Glomerular visceral epithelial cell (primary cell): ENCODE measurements around the gene PYY.
"Not testable (repeated sequence)": the region's sequence is repeated elsewhere in the genome, so short reads cannot be mapped to it uniquely, and the experiment has no call there.

Experiments
- DNase-seq: peaks from one replicate; pipeline ENCODE4 v3.0.0-alpha.2; 2016; ENCODE audit errors: extremely low spot score

PYY gene

DNA sequence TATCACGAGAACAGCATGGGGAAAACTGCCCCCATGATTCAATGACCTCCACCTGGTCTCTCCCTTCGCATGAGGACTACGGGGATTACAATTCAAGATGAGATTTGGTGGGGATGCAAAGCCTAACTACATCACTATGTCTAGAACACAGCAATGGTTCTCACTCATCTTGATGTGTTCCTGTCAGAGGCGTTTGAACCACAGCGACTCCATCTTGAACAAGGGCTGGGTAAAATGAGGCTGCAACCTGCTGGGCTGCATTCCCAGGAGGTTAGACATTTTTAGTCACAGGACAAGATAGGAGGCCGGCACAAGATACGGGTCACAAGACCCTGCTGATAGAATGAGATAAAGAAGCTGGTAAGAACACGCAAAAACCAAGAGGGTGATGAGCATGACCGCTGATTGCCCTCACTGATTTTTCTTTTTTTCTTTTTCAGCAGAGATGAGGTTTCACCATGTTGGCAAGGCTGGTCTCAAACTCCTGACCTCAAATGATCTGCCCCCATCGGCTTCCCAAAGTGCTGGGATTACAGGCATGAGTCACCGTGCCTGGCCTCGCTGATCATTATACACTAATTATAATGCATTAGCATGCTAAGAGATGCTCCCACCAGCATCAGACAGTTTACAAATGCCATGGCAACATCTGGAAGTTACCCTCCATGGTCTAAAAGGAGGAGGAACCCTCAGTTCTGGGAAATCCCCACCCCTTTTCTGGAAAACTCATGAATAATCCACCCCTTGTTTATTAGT, 8.5 kb downstream of the PYY start:
- DNase-seq = no peak

DNA sequence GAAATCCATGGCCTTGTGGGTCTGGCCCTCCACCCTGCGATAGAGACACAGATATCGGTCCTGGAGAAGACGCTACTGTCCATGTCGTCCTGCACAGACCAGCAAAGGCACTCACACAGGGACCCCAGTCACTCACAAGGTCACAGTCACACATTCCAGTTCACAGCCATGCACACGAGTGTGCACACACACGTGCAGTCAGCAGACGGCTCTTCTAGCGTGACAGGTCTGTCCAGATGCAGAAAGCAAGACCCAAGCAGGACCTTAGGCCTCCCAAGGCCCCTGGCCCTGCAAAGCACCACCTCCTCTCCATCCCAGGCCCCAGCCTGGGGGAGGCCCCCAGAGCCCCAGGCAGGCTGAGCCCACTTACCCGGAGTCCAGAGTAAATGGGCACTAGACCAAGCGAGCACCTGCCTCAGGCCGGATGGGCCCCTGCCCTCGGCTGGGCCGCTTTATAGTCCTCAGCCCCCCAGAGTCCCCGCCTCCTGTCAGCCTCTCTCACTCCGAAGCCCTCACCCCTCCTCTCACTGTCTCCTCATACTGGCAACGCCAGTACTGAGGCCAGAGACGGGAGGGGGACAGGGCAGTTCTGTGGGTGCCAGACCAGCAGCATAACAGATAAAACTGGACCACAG, 11.6 kb downstream of the PYY start, which contains the start of gene PPY:
Gene PPY (minus strand): TSS at position 426 of the 635 bp plus-strand sequence. CDS start 822 bp downstream, outside the sequence.
- no peak for DNase-seq

DNA sequence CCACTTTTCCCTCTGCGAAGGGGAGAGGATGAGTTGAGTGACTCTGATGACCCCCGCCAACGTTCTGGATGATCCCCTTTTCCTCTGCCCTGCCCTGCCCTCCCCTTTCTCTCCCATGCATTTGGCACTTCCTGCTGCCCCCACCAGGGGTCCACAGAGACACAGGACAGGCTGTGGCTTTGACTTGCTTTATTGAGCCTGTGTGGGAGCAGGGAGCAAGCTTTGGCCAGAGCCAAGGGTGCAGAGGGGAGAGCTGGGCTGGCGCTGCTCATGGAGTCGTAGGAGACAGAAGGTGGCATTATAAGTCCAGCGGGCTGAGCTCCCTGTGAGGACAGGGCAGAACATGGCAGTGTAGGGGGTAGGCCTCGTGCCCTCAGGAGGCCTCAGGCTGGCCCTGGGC, 13.1 kb downstream of the PYY start:
- DNase-seq = peak; percentile 48

DNA sequence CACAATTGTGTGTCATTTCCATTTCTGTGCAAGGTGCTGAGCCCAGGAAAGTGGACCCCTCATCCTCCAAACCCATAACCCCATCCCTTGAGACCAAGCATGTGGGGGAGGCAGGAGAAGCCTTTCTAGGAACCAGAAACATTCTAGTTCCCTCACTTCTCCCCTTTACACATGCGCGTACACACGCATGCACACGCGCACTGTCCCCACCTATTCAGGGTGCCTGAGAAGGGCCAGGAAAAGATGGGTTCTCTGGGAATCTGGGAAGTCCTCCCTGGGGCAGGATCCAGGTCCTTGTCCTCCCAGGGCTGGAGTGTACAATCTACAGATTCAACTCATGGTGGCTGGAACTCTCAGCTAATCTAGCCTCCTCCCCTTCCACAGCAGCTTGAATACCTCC, 13.9 kb downstream of the PYY start:
- DNase-seq = no peak

DNA sequence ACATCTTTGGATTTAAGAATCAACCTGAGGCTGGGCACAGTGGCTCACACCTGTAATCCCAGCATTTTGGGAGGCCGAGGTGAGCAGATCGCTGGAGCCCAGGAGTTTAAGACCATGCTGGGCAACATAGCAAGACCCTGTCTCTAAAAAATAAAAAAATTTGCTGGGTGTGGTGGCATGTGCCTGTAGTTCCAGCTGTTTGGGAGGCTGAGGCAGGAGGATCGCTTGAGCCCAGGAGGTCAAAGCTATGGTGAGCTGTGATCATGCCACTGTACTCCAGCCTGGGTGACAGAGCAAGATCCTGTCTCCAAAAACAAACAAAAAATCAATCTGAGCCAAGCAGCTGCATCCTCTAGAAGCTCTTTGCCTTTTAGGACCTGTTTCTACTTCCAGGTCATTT, 14.3 kb downstream of the PYY start:
- not testable (repeated sequence) for DNase-seq

DNA sequence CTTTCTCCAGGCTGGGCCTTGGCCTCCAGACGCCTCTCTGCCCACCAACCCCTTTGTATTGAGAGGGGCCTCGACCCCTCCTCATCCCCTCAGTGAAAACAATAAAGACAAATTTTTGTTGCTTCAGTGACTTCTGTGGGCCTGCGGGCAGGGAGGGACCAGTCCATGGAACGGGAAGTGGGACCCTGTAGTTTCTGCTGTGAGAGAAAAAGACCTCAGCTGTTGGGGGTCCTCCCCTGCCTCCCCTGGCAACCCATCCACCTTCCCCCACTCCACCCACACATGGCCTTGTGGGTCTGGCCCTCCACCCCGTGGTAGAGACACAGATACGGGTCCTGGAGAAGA, 14.9 kb downstream of the PYY start:
- DNase-seq = no peak

DNA sequence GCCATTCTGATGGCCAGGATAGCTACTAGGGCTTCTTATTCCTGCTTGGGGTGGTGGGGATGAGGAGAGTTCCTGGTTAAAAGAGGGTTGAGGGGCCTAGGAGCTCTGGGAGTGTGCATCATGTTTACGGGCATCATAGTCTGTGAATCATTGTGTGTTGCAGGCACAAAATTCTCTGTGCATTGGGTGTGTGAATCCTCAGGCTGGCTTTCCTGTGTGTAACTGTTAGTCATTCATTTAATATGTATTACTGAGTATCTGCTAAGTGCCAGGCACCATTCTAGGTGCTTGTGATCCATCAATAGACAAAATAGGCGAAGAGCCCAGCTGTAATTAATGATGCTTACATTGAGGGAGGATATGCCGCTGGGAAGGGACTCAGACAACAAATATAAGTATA, 17.3 kb downstream of the PYY start:
- DNase-seq = no peak

DNA sequence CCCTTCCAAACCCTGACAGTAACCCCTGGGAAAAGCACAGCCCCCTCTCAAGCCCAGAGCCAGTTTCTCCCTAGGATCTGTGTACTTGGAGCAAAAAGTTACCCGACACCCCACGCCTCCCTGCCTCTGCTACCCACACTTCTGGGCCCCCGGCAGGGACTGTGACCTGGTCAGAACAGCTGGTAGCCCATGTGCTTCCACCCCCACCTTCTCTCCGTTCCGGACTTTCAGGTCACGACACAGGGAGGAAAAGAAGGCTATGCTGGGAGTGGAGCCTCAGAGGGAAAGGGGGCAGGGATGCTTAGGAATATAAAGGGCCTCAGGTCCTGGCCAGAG, 17.8 kb downstream of the PYY start:
- DNase-seq = no peak

DNA sequence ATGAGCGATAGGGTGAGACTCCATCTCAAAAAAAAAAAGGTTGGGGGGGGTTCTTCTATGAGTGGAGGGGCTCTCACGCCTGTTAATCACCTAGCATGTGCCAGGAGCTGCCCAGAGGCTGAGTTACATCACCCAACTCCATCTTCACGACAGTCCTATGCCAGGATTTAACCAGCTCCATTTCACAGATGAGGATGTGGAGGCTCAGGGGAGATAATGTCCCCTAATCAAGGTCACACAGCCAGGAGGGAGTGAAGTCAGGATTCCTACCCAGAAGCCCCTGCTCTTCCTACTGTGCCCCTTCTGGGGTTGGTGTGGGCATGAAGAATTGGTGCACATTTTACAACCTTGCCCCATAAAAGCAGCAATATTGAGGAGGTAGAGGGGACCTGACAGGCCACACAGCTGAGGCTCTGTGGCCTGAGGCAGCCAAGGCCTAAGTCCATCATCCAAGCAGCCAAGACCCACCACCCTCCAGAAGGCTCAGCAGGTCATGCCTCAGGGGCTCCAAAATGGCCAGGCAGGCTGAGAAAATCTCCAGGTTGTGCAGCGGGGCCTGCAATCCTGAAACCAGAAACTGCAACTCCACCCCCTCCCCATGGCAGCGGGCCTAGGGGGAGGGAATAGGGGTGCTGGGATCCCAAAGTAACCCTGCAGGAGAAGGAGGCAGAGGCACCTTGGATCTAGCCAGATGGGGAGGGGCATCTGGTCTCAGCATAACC, 18.4 kb downstream of the PYY start:
- DNase-seq = no peak

DNA sequence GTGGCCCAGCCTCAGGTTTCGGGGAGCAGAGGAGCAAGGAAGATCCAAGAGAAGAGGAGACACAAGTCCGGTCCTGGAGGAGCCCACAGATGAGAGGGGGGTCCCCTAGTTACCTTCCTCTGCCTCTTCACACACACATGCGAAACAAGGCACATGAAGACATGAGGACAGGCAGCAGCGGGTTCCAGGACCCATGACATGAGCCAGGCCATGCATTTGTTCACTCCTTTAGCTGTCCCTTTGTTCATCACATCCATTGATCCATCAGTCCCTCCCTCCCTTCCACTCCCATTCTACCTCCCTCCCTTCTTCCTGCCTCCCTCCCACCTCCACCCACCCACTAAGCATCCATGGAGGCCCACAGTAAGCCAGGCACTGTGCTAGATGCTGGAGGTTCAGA, 20.8 kb downstream of the PYY start:
- no peak for DNase-seq

DNA sequence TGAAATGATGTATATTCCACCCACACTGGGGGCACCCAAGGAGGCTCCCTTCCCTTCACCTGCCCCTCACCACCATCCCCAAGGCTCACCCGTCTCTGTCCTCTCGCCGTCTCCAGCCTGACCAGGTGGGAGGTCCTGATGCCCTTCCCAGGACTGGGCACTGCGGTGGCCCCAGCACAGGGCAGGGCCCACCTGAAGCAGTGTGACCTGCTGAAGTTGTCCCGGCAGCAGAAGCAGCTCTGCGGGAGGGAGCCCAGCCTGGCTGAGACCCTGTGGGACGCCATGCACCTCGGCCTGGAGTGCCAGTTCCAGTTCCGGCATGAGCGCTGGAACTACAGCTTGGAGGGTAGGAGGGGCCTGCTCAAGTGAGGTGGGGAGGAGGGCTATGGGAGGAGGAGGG, 21.4 kb downstream of the PYY start:
- no peak for DNase-seq

DNA sequence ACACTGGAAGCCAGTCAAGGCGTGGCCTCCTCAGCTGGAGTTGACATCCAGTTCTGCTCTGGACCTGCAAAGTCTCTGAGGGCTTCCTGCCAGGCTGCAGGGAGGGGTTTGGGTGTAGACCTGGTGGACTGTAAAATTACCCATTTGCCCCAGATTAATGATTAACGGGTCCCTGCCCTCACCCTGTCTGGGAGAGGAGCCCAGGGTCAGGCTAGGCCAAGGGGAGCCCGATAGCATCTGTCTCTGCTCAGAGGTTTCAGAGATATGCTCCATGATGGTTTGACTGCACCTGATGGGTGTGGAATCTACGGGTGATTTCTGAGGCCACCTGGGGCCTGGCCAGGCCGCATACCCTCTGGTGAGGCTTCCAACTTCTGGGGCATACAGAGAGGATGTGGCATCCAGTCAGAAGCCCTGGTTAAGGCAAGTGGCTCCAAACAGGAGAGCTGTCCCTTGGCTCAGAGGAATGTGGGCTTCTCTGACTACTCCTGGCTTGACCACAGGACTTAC, 22.6 kb downstream of the PYY start:
- peak; percentile 94 for DNase-seq

DNA sequence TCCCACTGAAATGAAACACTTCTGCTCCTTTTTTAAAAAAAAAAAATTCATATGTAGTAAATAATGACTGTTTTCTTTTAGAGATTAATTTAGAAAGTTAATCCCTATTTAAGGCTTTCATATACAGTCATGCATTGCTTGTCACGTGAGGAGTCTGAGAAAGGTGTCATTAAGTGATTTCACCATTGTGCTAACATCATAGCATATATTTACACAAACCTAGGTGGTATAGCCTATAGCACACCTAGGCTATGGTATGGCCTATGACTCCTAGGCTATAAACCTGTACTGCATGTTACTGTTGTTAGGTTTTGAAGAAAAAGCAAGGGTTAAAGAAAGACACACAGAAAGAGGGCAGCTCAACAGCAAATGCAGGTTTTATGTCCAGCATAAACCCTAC, 25.1 kb downstream of the PYY start:
- DNase-seq = no peak

DNA sequence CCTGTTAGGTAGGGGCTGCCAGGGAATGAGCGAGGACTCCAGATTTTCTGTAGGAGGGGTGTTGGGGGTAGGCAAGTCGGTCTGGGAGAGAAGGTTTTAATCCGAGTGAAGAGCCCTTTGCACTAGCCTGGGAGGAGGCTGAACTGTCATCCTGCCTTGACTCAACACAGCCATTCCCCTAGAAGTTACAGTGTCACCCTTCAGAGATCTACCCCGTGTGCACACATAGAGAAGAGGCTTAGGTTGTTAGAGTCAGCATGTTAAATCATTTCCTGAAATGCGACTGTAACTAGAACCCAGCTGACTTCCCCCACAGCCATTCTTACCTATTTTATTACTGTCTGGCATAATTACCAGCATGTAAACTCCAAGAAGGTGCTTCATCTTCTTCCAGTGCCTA, 25.8 kb downstream of the PYY start:
- not testable (repeated sequence) for DNase-seq

DNA sequence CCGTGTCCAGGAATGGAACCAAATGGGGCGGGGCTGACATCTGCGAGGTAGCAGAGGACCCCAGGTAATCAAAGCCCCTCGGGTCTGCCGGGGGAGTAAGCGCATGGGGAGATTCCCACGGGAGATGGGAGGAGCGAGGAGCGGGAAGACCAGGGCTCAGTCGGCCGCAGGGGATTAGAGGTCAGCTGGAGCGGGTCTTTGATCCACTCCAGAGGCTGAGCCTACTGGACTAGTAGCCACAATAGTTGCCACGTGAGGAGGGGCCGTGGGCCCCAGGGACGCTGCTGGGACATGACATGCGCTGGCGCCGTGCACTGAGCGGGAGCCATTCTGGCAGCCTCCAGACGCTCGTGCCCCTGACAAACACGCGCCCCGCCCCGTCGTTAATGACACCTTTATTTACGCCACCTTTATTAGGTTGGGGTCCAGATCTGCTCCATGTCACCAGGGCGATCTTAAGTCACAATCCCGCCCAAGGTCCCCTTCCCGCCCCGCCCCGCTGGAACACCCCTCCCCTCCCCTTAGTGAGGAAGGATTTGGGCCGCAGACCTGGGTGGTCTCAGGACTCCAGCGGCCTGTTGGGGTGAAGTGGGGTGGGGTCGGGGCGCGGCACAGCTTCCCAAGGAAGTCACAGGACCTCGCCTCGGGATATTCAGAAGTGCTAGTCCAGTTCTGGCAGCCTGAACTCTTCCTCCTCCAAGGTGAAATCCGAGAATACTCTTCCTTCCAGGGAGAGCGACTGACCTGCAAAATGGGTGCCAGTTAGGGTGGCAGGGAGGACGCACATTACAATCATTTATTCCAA, 26.5 kb downstream of the PYY start:
- DNase-seq = no peak

DNA sequence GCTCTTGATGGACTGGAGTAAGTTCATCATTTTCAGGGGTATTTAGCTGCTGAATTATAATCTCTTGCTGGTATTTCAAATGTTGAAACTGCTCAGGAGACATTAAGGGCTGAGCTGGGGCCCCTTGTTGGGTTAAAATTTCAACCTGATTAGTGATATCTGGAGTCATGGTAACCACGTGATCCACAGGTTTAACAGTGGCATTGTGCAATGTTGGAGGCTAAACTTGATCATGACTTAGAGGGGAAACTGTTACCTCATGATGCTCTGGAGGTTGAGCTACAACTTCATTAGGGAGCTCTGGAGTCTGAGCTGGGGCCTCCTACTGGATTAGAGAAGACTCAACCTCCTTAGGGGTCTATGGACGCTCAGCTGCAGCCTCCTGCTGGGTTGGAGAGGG, 29.2 kb downstream of the PYY start:
- DNase-seq = no peak

DNA sequence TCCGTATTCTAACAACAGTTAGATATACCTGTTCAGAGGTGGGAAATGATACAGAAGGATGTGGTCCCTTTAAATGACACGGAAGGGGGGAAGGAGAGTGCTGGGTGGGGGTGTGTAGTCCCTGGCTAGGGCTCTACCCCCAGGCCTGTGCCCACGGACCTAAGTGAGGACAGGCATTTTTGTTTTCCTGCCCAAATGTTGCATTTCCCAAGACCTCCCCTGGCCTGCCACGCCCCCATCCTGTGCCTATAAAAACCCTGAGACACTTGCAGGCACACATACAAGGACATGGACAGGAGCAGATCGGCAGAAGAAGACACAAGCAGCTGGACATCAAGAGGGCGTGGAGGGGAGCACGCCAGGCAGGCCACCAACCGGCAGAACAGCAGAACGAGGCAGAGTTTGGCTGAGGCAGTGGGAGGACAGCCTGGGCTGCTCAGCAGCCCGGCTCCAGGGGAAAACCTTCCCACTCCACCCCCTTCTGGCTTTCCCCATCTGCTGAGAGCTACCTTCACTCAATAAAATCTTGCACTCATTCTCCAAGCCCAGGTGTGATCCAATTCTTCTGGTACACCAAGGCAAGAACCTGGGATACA, 33.1 kb downstream of the PYY start:
- no peak for DNase-seq

DNA sequence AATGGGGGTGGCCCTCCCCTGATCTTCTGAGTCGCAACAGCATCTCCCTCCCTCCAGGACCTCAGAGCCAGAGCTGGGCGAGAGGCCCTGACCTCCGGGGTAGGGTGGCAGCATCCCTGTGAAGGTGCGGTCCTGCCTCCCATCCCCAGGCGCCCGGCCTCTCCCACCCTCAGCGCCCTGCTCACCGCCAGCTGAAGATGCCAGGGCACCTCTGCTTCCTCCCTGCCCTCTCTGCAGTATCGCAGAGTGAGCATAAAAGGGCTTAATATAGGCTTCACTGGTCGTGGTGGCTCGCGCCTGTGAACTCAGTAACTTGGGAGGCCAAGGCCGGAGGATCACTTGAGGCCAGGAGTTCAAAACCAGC, 35.7 kb downstream of the PYY start:
- no peak for DNase-seq

DNA sequence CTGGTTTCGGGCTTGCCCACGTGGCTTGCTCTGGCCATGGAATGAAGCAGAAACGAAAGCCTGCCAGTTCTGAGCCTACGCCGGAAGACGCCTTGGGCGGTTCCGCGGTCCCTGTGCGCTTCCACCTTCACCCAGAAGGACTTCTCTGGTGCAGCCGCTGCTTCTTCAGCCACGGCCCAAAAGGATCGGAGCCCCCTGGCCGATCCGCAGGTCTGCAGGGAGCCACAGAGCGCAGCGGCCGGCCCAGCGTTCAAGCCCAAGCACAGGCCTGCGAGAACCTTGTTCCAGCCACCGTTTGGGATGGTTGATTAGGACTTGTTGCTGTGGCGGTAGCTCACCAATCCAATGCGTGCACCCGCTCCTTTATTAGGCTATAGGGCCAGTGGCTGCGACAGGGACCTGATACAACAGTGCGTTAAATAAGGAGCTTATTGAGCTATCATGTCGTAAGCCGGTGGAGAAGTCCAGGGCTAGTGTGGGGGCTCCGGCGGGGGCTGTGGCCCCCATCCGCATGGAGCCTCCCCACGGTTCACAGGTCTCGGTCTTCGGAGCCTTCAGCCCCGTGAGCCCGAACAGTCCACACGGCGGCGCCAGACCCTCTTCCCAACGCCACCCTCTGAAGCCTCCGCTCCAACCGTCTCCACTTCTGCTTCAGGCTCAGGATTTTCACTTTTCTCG, 36.3 kb downstream of the PYY start:
- no peak for DNase-seq

DNA sequence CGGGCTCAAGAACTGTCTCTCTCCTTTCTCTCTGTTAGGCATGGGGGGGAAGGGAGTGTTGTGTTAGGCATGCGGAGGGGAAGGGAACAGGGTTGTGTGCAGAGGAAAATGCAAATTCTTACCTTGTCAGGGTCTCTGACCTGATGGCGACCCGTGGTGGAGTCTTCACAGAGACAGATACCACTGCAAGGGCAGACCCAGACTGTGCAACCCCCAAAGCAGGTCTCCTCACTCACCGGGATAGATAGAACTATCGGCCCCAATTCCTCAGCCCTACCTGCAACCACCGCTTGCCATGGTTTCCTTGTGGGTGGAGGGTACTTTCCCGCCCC, 36.8 kb downstream of the PYY start:
- DNase-seq = no peak

DNA sequence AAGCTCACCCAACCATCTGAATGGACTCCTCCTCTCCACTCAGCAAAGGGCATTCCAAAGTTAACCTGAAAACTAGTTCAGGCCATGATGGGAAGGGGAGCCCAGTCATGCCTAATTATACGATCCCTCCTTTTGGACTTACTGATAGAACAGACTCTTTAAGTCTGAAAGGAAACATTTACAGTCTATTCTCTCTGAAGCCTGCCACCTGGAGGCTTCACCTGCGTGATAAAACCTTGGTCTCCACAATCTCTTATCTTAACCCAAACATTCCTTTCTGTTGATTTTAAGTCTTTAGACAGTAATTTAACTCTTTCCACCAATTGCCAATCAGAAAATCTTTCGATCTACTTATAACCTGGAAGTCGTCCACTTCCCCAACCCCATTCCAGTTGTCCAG, 37.4 kb downstream of the PYY start:
- DNase-seq = no peak
